ACHN (cell line): ENCODE data around the gene ZC3H4.
A peak's percentile ranks its signal among the peaks of the same experiment; 100 is the strongest.
"Not testable (repeated sequence)": the region's sequence is repeated elsewhere in the genome, so short reads cannot be mapped to it uniquely, and the experiment has no call there.

ENCODE experiments used
- DNase-seq: peaks from one replicate; pipeline ENCODE4 v3.0.0-alpha.2; 2015
- in situ Hi-C: cut with HindIII; loops from 2 replicates; pipeline ENCODE4 v1.10.0; 2017; ENCODE audit warnings: low sequenced_read_pairs, low pct_ligation_motif_present, low pct_unique_long_range_greater_than_20kb

Gene ZC3H4

DNA sequence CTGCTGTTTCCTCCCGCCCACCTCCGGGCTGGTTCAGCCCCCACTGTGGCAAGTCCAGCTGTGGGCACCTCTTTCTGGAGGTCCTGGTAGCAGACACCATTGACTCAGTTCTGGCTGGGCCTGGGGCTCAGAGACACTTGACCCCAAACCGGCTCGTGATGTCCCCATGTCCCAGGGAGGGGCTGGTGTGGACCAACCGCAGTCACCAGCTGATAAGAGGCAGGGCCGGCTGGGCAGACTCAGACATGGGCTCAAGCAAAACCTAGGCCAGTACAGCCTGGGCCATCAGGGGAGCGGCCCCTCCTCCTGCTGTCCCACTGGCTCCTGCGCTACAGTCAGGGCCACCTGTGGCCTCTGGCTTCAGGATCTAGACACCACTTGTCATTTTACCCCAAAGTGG is 45.3 kb downstream of the ZC3H4 start:
- in situ Hi-C loops: no loop called here
- DNase-seq: no peak

DNA sequence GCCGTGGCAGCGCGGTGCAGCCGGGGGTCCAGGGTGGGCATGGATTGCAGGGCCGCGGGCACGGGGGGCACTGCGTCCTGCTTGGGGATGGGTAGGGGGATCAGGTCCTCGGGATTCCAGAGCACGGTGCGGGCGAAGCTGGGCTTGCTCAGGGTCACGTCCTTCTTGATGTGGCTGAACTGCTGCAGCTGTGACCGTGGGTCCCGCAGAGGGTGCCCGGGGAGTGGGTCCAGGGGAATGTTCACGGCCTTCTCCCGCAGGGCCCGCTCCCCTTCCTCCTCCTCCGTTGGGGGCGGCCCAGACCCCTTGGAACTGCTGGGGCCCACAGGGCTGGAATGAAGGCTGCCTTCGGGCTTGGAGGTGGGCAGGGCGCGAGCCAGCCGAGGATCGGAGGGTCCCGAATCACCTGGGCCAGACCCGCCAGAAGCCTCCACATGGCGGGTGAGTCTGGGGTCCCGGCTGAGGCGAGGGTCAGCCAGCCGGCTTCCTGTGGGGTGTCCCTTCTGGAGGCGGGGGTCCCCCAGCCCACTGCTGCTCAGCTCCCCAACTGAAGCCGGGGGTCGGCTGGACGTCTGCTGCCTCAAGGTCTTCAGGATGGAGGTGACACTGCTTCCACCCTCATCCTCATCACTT is 46.2 kb downstream of the ZC3H4 start:
- in situ Hi-C loops: no loop called here
- no peak for DNase-seq

DNA sequence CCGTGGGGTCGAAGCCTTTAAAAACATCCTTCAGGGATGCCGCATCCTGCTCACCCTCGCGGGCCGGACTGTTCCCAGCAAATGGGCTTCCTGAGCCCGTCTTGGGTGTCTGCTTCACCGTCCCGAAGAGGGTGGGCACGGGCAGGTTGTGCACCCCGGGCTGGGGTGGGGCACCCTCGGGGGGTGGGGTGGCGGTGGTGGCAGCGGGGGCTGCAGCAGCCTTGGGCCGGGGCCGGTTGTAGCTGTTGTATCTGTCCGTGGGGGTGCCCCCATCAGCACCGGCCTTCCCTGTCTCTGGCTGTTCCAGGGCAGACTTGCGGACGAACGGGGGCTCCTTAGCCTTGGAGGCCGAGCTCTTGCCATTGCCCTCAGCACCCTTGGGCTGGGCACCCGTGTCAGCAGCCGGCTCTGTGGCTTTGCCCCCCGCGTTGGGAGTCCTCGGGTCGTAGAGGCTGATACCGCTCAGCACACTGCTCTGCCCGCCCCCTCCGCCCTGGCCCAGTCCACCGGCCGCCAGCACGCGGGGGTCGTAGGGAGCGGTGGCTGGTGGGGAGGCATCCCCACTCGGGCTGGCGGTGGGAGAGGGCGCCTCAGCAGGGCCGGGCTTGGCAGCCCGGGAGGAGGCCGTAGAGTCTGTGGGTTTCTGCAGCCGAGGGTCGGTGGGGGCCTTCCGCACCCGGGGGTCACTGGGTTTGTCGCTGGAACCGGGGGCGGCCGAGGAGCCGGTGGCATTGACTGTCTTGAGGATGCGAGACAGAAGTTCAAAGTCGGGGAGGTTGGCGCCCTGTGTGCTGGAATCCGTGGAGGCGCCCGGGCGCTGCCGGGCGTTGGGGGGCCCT is 47.0 kb downstream of the ZC3H4 start:
- in situ Hi-C loops: no loop called here
- no peak for DNase-seq

DNA sequence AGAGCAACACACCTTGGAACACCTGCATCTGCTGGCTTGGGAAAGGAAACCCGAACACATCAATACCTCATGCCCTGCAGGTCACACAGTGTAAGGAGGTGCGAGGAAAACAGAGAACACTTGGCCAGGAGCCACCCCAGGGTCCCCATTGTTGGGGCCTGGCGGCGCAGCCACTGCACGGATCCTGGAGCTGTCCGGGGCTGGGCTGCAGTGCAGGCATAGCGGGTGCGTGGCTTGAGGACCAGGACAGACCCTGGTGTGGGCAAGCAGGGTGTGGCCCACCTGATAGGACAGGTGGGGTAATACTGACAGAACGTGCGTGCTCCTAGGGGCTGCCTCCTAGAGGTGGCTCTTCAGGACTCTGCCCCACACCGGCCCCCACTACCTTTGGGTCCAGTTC is 48.3 kb downstream of the ZC3H4 start:
- in situ Hi-C loops: no loop called here

DNA sequence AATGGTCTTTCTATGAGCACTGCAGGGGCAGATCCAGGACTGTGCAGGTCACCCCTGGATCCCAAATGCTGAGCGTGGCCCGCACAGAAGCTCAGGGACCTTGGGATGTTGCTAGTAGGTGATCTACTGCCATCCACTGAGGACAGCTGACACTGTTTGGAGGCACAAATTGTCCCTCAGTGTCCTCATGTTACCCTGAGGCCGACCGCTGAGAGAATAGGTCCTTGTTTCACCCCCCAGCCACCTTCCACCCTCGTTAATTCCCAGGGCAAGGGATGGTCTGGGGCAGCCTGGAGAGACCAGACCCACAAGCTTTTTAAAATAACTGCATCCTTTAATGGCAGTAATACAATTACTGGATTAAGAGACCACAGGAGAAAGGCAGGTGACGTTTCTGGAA is 49.7 kb downstream of the ZC3H4 start:
- in situ Hi-C loops: no loop called here
- no peak for DNase-seq

More for the DNA sequence above, 48.3 kb downstream of the ZC3H4 start:
- no peak for DNase-seq

DNA sequence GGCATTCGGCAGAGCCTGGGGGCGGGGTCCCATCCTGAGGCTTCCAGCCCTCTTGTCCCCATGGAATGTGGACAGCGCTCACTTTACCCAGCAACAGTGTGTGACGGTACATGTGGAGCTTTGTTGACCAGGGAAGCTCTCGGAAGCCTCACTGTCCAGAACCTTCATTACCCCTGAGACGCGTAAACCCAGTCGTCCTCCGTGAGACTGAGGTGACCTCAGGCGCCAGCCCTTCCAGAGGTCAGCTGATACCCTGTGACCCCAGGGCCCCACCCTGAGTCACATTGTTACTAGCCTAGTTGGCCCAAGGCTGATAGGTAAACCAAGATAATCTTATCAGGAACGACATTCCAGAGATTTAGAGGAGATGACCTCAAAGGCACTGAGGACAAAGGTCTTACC is 55.0 kb downstream of the ZC3H4 start:
- no peak for DNase-seq
- in situ Hi-C loops: no loop called here

DNA sequence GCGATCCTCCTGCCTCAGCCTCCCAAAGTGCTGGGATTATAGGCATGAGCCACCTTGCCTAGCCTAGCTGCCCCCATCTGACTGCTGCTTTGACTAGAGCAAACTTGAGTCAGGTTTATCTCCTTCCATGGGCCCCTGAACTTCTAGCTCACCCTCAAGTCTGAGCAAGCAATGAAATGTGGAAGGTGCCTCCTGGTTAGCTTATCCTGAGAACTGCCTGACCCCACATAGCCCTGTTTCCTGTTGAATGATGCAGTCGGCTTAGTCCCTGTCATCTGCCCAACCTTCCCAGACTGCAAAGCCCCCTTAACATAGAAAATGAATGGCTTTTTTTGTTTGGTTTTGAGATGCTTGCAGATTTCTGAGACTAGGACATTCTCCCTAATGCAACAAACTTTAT is 56.2 kb downstream of the ZC3H4 start:
- no peak for DNase-seq
- in situ Hi-C loops: no loop called here

DNA sequence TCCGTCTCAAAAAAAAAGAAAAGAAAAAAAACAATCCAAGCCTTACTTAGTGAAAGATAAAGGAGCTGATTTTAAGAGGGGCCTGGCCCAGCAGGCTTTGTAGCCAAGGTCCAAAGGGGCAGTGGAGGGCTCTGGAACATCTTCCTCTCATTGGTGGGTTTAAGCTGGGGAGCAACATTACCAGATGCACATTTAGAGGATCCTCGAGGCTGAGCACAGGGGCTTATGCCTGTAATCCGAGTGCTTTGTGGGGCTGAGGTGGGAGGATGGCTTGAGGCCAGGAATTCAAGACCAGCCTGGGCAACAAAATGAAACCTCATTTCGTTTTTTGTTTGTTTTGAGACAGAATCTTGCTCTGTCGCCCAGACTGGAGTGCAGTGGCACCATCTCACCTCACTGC is 57.2 kb downstream of the ZC3H4 start:
- in situ Hi-C loops: no loop called here
- no peak for DNase-seq

DNA sequence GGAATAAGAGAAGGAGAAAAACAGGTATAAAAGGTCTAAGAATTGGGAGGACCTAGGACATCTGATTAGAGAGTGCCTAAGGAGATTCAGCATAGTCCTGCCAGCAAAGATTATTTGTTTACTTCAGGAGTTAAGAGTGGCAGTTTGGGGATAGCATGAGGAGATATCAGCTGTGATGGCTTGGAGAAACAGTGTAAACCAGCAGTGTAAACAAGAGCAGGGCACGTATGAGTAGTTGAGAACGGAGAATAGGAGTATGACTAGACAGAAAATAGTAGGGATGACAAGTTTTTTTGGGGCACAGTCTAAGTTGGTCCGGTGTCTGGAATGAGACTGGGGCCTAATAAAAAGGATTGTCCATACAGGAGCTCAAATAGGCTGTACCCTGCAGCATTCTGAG is 63.0 kb downstream of the ZC3H4 start:
- DNase-seq, in situ Hi-C loops: not testable (repeated sequence)

DNA sequence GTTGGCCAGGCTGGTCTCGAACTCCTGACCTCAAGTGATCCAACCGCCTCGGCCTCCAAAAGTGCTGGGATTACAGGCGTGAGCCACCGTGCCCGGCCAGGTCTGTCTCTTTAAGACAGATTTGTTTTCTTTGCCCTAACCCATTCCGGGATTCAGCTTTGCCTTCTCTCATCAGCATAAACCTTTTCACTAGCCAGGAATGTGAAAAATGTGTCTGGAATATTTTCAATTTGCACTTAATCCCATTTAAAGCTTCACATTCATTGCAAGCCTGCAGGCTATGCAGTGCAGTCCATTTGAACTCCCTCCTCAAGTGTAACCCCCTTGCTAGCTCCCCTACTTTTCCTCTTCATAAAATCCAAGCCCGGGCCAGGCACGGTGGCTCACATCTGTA is 64.3 kb downstream of the ZC3H4 start:
- in situ Hi-C loops: no loop called here
- DNase-seq: peak; percentile 47

DNA sequence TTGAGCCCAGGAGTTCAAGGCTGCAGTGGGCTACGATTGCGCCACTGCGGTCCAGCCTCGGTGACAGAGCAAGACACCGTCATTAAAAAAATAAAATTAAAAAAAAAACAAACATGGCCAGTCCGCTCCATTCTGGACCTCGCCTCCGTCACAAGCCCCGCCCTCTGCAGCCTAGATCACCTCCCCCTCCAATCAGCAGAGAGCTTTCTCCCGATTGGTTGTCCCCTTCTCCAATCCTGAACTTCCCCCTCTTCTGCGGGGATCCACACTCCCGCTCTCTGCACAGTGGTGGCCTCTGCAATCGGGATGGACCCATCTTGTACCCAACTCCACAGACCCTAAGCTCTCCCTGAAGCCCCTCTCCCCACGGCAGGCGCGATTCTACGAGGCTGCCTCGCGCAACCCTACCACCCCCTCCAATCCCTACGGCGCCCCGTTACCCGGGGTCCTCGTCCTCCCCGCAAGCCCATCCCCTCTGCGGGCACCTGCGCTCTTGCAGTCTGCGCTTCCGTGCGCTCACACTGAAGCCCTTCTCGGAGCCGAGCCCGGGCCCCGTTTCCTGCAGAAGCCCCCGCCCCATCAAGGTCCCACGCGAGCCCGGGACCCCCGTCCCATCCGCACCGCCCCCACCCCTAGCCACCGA is 65.7 kb downstream of the ZC3H4 start:
- in situ Hi-C loops: no loop called here
- peak; percentile 82 for DNase-seq

DNA sequence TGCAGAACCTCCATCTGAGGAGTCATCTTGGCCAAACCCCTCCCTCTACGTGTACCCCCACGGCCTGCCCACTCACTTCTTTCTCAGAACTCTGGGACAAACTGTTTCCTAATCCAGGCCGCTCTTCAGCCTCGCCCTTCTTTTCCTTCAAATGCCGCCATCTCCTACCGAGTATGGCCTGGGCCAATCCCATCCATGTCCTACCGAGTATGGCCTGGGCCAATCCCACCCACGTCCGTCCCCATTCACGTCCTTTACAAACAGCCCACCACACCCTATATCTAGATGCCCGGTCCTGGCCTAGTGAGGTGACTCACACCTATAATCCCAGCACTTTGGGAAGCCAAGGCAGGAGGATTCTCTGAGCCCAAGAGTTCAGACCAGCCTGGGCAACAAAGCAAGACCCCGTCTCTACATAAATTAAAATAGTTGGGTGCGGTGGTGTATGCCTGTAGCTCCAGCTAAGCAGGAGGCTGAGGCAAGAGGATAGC is 66.3 kb downstream of the ZC3H4 start:
- in situ Hi-C loops: no loop called here
- no peak for DNase-seq

DNA sequence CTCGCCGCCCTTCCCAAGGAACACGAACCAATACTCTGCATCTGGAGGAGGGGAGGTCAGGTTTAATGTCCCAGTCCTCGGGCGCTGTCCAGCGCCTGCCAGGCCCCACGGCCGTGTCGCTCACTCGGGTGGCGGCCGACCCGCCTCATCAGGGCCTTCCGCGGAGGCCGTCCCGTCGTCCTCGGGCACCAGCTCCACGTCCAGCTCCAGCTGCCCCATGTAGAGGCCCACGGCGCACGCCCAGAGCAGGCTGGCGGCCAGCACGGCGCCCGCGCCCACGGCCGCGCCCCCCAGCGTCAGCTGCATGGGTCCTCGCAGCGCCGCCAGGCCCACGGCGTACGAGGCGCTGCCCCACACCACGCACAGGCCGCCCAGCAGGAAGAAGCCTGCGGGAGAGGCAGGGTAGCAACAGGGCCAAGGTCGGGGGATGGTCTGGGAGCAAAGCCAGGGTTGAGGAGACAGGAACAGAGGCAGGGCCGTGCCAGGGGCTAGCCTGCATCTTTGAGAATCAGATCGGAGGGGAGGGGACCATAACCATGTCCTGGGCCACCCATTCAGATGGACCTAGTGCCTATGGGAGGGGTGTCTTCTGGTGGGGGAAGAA is 67.6 kb downstream of the ZC3H4 start:
- in situ Hi-C loops: no loop called here
- DNase-seq: no peak

DNA sequence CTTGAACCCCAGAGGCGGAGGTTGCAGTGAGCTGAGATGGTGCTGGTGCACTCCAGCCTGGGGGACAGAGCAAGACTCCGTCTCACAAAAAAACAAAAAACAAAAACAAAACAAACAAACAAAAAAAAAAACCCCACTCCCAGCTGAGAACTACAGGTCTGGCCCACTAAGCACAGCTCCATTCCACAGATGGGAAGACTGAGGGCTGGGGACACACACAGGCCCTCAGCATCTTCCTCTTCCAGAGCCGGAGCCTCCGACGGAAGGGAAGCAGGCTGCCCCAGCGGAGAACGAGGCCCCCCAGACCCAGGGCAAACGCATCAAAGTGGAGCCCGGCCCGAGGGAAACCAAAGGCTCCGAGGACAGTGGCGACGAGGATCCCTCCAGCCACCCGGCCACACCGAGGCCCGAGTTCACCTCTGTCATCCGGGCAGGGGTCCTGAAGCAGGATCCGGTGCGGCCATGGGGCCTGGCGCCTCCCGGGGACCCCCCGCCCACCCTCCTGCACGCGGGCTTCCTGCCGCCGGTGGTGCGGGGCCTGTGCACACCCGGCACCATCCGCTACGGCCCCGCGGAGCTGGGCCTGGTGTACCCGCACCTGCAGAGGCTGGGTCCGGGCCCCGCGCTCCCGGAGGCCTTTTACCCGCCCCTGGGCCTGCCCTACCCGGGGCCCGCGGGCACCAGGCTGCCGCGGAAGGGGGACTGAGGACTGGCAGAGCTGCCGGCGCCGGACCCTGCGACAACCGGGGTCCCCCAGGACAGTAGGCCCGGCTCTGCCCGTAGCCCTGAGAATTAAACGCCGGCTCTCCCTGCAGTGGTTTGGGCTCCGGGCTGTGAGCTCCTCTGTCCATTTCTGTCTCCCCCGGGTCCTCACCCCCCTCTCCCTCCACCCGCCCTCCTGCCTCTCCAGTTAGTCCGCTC is 68.4 kb downstream of the ZC3H4 start:
- in situ Hi-C loops: no loop called here
- no peak for DNase-seq

DNA sequence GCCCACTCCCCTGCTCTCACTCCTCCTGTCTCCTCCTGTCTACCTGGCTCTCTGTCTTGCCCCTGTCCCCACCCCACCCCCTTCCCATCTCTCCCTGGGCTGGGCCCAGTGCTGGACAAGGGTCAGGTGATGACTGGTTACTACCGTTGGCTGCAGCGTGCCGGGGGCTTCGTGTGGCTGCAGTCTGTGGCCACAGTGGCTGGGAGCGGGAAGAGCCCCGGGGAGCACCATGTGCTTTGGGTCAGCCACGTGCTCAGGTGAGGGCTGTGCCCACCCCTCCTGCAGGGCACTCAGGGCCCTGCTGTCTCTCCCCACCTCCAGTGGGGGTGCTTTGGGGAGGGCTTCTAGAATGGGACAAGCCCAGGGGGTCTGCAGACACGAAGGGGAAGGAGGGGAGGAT is 72.7 kb downstream of the ZC3H4 start:
- no peak for DNase-seq
- in situ Hi-C loops: no loop called here

DNA sequence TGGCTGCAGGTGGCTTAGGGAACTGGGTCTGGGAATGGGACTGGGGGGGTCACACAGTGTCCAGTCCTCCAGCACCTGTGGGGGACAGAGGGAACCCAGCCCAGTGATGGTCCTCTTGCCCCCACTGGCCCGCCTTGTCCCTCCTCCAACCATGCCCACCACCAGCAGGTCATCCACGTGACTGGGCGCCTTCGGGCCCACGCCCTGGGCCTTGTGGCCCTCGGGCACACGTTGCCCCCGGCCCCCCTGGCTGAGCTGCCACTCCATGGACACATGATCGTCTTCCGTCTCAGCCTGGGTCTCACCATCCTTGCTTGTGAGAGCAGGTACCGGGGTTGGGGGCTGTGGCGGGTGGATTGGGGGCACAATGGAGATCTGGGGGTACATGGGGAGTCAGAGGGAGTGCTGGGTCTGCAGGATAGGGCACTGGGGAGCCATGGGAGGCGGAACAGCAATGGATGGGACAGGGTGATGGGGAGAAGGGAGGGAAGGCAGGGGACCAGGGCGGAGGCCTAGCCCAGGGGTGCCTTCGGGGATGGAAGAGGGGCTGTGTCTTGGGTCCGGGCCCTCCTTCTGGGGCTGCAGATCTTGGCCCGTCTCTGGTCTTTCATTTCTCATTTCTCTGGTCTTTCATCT is 74.2 kb downstream of the ZC3H4 start:
- in situ Hi-C loops: no loop called here
- DNase-seq: no peak

DNA sequence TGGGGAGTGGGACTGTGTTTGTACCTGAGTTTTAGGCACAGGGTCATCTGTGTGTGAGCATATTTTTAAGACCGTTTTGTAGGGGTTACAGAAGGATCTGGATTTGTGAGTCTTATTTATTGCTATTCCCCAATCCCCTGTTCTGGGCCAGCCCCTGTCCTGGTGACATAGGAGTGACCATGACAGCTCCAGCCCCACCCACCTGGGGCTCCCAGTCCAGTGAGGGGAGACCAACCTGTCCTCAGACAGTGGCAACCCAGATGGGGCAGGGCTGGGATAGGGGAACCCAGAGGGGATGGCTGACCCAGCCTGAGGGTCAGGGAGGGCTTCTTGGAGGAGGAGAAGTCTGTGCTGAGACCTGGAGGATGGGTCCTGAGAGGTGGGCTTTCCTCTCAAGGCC is 75.8 kb downstream of the ZC3H4 start:
- in situ Hi-C loops: no loop called here
- no peak for DNase-seq

DNA sequence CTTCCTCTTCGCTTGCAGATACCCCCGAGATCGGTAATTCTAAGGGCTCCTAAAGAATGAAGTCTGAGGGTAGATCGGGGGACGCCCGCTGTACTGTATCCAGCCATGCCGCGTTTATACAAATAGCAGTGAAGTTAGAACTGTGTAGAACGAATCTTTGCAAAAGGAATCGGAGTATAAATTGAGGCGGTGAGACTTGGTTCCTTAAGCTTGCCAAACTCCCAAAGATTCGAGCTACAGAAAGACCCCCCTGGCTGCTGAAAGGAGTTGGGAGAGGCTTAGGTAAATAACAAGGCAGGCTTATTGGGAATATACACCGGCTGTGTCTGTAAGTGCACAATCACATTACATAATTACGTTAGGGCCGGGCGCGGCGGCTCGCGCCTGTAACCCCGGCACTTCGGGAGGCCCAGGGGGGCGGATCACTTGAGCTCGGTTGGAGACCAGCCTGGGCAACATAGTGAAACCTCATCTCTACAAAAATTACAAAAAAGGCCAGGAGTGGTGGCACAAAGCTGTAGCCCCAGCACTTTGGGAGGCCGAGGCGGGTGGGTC is 77.4 kb downstream of the ZC3H4 start:
- DNase-seq: no peak
- in situ Hi-C loops: no loop called here
